NCI-H82 treated with DMSO at 0.1 percent for 48 hours (cell line): ENCODE results near the gene LCN6.
"Not testable (repeated sequence)": the region's sequence is repeated elsewhere in the genome, so short reads cannot be mapped to it uniquely, and the experiment has no call there.

Experiments used
- DNase-seq: peaks from one replicate; lab custom pipeline; 2025; ENCODE audit not compliant: unreplicated experiment; lab: John Stamatoyannopoulos, UW

LCN6 gene

GRCh38 chr9:136748201-136748600 is at the start of gene LCN6:
TSS of gene LCN6 (minus strand) at chr9:136748525. CDS start at chr9:136748483, 42 bp downstream.
- no peak for DNase-seq

- not testable (repeated sequence) for DNase-seq
Measured at GRCh38 chr9:136796775-136797347, 48.5 kb upstream of the LCN6 start.

GRCh38 chr9:136796238-136796774 is 48.0 kb upstream of the LCN6 start, which contains the start of gene CCDC183:
TSS of gene CCDC183 (plus strand) at chr9:136796338. CDS start at chr9:136796398, 60 bp downstream.
- DNase-seq, result no peak

- no peak for DNase-seq
Measured at GRCh38 chr9:136795000-136795348, 46.6 kb upstream of the LCN6 start.

- DNase-seq, result no peak
Measured at GRCh38 chr9:136794281-136794999, 46.1 kb upstream of the LCN6 start.

- DNase-seq, result no peak
Measured at GRCh38 chr9:136793086-136793946, 45.0 kb upstream of the LCN6 start.

- no peak for DNase-seq
Measured at GRCh38 chr9:136792321-136793085, 44.2 kb upstream of the LCN6 start.

GRCh38 chr9:136791516-136792276 is 43.4 kb upstream of the LCN6 start:
- DNase-seq, result no peak

GRCh38 chr9:136790640-136791515 is 42.6 kb upstream of the LCN6 start, which contains the start of gene TMEM141:
TSS of gene TMEM141 (plus strand) at chr9:136791344. CDS start at chr9:136791371, 27 bp downstream.
- DNase-seq, result peak; percentile 95

- peak; percentile 63 for DNase-seq
Measured at GRCh38 chr9:136789523-136789937, 41.2 kb upstream of the LCN6 start.

- DNase-seq, result not testable (repeated sequence)
Measured at GRCh38 chr9:136788644-136789522, 40.6 kb upstream of the LCN6 start.

- DNase-seq, result peak; percentile 64
Measured at GRCh38 chr9:136787690-136788400, 39.5 kb upstream of the LCN6 start.

GRCh38 chr9:136786983-136787382 is 38.7 kb upstream of the LCN6 start:
- not testable (repeated sequence) for DNase-seq

- DNase-seq, result no peak
Measured at GRCh38 chr9:136786451-136786850, 38.1 kb upstream of the LCN6 start.

GRCh38 chr9:136785565-136786355 is 37.4 kb upstream of the LCN6 start:
- DNase-seq, result not testable (repeated sequence)

- no peak for DNase-seq
Measured at GRCh38 chr9:136784997-136785361, 36.7 kb upstream of the LCN6 start.
